NT2/D1 (cell line): Measurements from ENCODE around the gene TDRD7.

ENCODE experiments used
- SUZ12 ChIP-seq: IDR thresholded peaks from 2 replicates; pipeline ENCODE4 v1.6.1; 2011; ENCODE audit not compliant: insufficient read length, insufficient read depth; ENCODE audit errors: extremely low read depth
- YY1 ChIP-seq: IDR thresholded peaks from 2 replicates; pipeline ENCODE4 v1.6.1; 2011; ENCODE audit not compliant: insufficient read length, insufficient read depth

DNA sequence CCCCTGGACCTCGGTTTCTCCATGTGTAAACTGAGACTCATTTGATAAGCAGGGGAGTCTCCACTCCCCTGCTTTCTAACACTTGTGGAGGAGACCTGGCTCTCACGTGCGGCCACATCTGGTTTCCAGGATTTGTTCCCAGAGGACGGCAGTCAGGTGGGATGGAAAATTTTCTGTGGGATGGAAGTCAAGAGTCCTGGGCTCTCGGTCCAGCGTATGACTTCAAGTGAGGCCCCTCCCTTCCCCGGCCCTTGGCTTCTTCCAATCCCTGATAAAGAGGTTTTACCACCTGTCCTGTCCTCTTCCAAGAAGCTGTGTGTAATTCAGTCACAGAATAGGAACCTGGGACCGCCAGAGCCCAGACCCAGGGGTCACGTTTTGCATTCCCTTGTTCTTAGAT lies 124.6 kb downstream of the TDRD7 start:
- TF ChIP-seq YY1 (no peak), SUZ12 (no peak)
